ENCODE data around the gene ACBD4.

DNA sequence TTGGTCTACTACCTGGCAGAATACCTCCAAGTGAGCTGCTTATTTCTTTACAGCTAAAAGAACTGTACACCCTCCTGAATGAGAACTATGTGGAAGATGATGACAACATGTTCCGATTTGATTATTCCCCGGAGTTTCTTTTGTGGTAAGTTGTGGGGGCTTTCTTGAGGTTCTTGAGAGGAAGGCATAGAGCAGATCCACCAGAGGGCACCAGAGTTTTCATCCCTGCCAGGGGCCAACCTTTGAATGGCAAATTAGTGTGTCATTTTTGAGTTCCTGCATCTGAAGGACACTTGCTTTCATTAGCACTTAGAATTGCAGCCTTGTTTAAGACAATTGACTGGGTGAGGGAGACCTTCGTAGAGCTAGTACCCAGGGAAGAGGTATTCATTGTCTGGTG, 39.3 kb upstream of the ACBD4 start:
- TF ChIP-seq, protein P1, sequence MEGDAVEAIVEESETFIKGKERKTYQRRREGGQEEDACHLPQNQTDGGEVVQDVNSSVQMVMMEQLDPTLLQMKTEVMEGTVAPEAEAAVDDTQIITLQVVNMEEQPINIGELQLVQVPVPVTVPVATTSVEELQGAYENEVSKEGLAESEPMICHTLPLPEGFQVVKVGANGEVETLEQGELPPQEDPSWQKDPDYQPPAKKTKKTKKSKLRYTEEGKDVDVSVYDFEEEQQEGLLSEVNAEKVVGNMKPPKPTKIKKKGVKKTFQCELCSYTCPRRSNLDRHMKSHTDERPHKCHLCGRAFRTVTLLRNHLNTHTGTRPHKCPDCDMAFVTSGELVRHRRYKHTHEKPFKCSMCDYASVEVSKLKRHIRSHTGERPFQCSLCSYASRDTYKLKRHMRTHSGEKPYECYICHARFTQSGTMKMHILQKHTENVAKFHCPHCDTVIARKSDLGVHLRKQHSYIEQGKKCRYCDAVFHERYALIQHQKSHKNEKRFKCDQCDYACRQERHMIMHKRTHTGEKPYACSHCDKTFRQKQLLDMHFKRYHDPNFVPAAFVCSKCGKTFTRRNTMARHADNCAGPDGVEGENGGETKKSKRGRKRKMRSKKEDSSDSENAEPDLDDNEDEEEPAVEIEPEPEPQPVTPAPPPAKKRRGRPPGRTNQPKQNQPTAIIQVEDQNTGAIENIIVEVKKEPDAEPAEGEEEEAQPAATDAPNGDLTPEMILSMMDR (conservative IDR thresholded peaks at IDR 0.05; ENCODE audit: low read length): peak; percentile 68
- no peak for TF ChIP-seq EZH2phosphoT487 (IDR thresholded peaks at IDR 0.05; ENCODE audit: borderline replicate concordance)

Measured in Loucy (cell line).